Muscle layer of duodenum (tissue), 2 donors: Measurements from ENCODE around the gene TAF13.

Source experiments
- H3K27ac ChIP-seq: one replicate; pipeline ENCODE4 v1.7.0; 2013; ENCODE audit warnings: mild to moderate bottlenecking, low read length
- H3K27me3 ChIP-seq: one replicate; pipeline ENCODE4 v1.7.0; 2013; ENCODE audit warnings: low read depth, mild to moderate bottlenecking, control low read depth, low read length
- H3K36me3 ChIP-seq, 2 donors: one replicate each; pipeline ENCODE4 v1.7.0; 2013; ENCODE audit warnings: low read length in 2 of 2, control low read depth in 1 of 2, mild to moderate bottlenecking in 1 of 2; ENCODE audit not compliant: insufficient read depth in 2 of 2, control insufficient read depth in 1 of 2
- H3K4me1 ChIP-seq, 2 donors: one replicate each; pipeline ENCODE4 v1.7.0; 2013; ENCODE audit warnings: low read length in 2 of 2, mild to moderate bottlenecking in 2 of 2, control low read depth in 1 of 2, moderate library complexity in 1 of 2; ENCODE audit not compliant: insufficient read depth in 2 of 2, control insufficient read depth in 1 of 2
- H3K4me3 ChIP-seq, 2 donors: one replicate each; pipeline ENCODE4 v1.7.0; 2013; ENCODE audit warnings: low read length in 2 of 2, low read depth in 1 of 2, mild to moderate bottlenecking in 1 of 2
- H3K9me3 ChIP-seq, 2 donors: one replicate each; pipeline ENCODE4 v1.7.0; 2013; ENCODE audit warnings: low read length in 2 of 2, control low read depth in 1 of 2, mild to moderate bottlenecking in 1 of 2; ENCODE audit not compliant: control insufficient read depth in 1 of 2
- donor health status: healthy.

TAF13 gene

GRCh38 chr1:109075531-109076490, at the start of gene TAF13:
Gene TAF13, minus strand, starts transcription at chr1:109076003. Its CDS starts 56 bp downstream, at chr1:109075947.
- peak within 1 kb of the TSS; percentile 98 for H3K27ac ChIP-seq
- H3K4me3 ChIP-seq: peak within 1 kb of the TSS; percentile 85 to 99
- H3K9me3 ChIP-seq: no peaks in the 10 kb centered on the region
- peaks cover 0 to 13% of the 10 kb centered on the region in 2 donors for H3K4me1 ChIP-seq
- no peaks in the 10 kb centered on the region for H3K27me3 ChIP-seq
- peaks cover 0 to 5% of the 10 kb centered on the region in 2 donors for H3K36me3 ChIP-seq

GRCh38 chr1:109120356-109120755, 44.6 kb upstream of the TAF13 start:
- Histone ChIP-seq H3K4me3 (no peak overlapping the region), H3K27me3 (no peaks in the 10 kb centered on the region), H3K27ac (no peak overlapping the region), H3K36me3 (no peaks in the 10 kb centered on the region), H3K4me1 (no peaks in the 10 kb centered on the region), H3K9me3 (no peaks in the 10 kb centered on the region)

- Histone ChIP-seq H3K4me3 (no peak overlapping the region), H3K27me3 (peaks cover 13% of the 10 kb centered on the region), H3K9me3 (no peaks in the 10 kb centered on the region), H3K36me3 (no peaks in the 10 kb centered on the region), H3K4me1 (peaks cover 0 to 14% of the 10 kb centered on the region in 2 donors), H3K27ac (no peak overlapping the region)
Measured at GRCh38 chr1:109118089-109118488, 42.3 kb upstream of the TAF13 start.

- peak overlapping the region; percentile 65 for H3K27ac ChIP-seq
- peaks cover 13% of the 10 kb centered on the region for H3K27me3 ChIP-seq
- no peaks in the 10 kb centered on the region for H3K9me3 ChIP-seq
- H3K36me3 ChIP-seq: no peaks in the 10 kb centered on the region
- peaks cover 5 to 27% of the 10 kb centered on the region in 2 donors for H3K4me1 ChIP-seq
- H3K4me3 ChIP-seq: peak overlapping the region in 1 of 2 donors; percentile 8
Measured at GRCh38 chr1:109116286-109116685, 40.5 kb upstream of the TAF13 start.

- Histone ChIP-seq H3K9me3 (no peaks in the 10 kb centered on the region), H3K4me1 (peaks cover 5 to 27% of the 10 kb centered on the region in 2 donors), H3K4me3 (peak overlapping the region in 1 of 2 donors; percentile 8), H3K27me3 (peaks cover 13% of the 10 kb centered on the region), H3K36me3 (no peaks in the 10 kb centered on the region), H3K27ac (peak overlapping the region; percentile 65)
Measured at GRCh38 chr1:109115685-109116084, 39.9 kb upstream of the TAF13 start.

GRCh38 chr1:109114342-109114674, 38.5 kb upstream of the TAF13 start:
- Histone ChIP-seq H3K4me1 (peaks cover 5 to 27% of the 10 kb centered on the region in 2 donors), H3K4me3 (peak overlapping the region; percentile 59 to 63), H3K36me3 (no peaks in the 10 kb centered on the region), H3K27me3 (peaks cover 13% of the 10 kb centered on the region), H3K9me3 (no peaks in the 10 kb centered on the region), H3K27ac (peak overlapping the region; percentile 11)

- H3K27me3 ChIP-seq: peaks cover 13% of the 10 kb centered on the region
- H3K27ac ChIP-seq: peak within 1 kb of the TSS; percentile 64
- H3K36me3 ChIP-seq: no peaks in the 10 kb centered on the region
- peaks cover 5 to 27% of the 10 kb centered on the region in 2 donors for H3K4me1 ChIP-seq
- no peaks in the 10 kb centered on the region for H3K9me3 ChIP-seq
- peak within 1 kb of the TSS; percentile 59 to 63 for H3K4me3 ChIP-seq
Measured at GRCh38 chr1:109113590-109114341, 38.0 kb upstream of the TAF13 start, which contains the start of gene ELAPOR1. Gene ELAPOR1, plus strand, starts transcription at chr1:109114115. Its CDS starts 69 bp downstream, at chr1:109114184.

GRCh38 chr1:109112652-109113285, 37.0 kb upstream of the TAF13 start:
- Histone ChIP-seq H3K36me3 (no peaks in the 10 kb centered on the region), H3K27ac (no peak overlapping the region), H3K27me3 (peaks cover 13% of the 10 kb centered on the region), H3K4me3 (peak overlapping the region; percentile 41 to 59), H3K4me1 (peaks cover 5 to 27% of the 10 kb centered on the region in 2 donors), H3K9me3 (no peaks in the 10 kb centered on the region)

- H3K4me1 ChIP-seq: peaks cover 5 to 27% of the 10 kb centered on the region in 2 donors
- peaks cover 13% of the 10 kb centered on the region for H3K27me3 ChIP-seq
- no peaks in the 10 kb centered on the region for H3K36me3 ChIP-seq
- no peaks in the 10 kb centered on the region for H3K9me3 ChIP-seq
- H3K4me3 ChIP-seq: peak overlapping the region; percentile 41 to 59
- no peak overlapping the region for H3K27ac ChIP-seq
Measured at GRCh38 chr1:109112056-109112651, 36.4 kb upstream of the TAF13 start.

- Histone ChIP-seq H3K27ac (no peak overlapping the region), H3K27me3 (peaks cover 13% of the 10 kb centered on the region), H3K4me1 (peaks cover 5 to 27% of the 10 kb centered on the region in 2 donors), H3K9me3 (no peaks in the 10 kb centered on the region), H3K4me3 (no peak overlapping the region), H3K36me3 (no peaks in the 10 kb centered on the region)
Measured at GRCh38 chr1:109111386-109112055, 35.7 kb upstream of the TAF13 start.
